H1 (cell line): ENCODE data around the gene GPC6. TPM values are rescaled to one million over a fixed set of nuclear protein-coding genes. Genes with fewer than 3 reads are reported as not detected.

Experiments
- CHD2 ChIP-seq: IDR thresholded peaks from 2 replicates; pipeline ENCODE4 v1.6.1; 2012; ENCODE audit warnings: low read length, improper control_type of control experiment
- SAP30 ChIP-seq: fragments of 300-600 bp; sonication (generic); IDR thresholded peaks from 2 replicates; pipeline ENCODE4 v1.7.1; 2012; ENCODE audit warnings: low read length, moderate library complexity, mild to moderate bottlenecking, inconsistent platforms; ENCODE audit not compliant: insufficient read depth, insufficient replicate concordance
- SRF ChIP-seq: IDR thresholded peaks from 2 replicates; pipeline ENCODE4 v1.6.1; 2011; ENCODE audit warnings: mild to moderate bottlenecking, low read depth, low read length, moderate library complexity
- TEAD4 ChIP-seq: IDR thresholded peaks from 2 replicates; pipeline ENCODE4 v1.6.1; 2012; ENCODE audit warnings: low read depth, low read length, inconsistent platforms, mixed read lengths
- polyA plus RNA-seq, 7 experiments: library from polyadenylated mRNA; depleted of rRNA in 3 of 7; stranded (reverse) in 5 of 7; unstranded in 2 of 7; fragments of >200 nt in 5 of 7; fragments of 200-250 nt in 2 of 7; gene quantifications; 1 replicate in 5 of 7; 2 replicates in 1 of 7; 4 replicates in 1 of 7; pipeline versions ENCODE4 v1.2.1 to v1.2.3, GENCODE V29; 2011 to 2013; ENCODE audit warnings: missing spikeins in 2 of 7, mixed read lengths in 2 of 7
- total RNA-seq: library from RNA; stranded (reverse); fragmentation: NEBNext Ultra II Directional; extraction: Animal tissue kit (Norgen Biotek cat#: 25700); gene quantifications from 2 replicates; pipeline ENCODE4 v1.2.1, GENCODE V29; 2021
- TF ChIP-seq, protein P1 (sequence below): fragments of 300-600 bp; sonication (generic); IDR thresholded peaks from 2 replicates; pipeline ENCODE4 v1.7.1; 2012; ENCODE audit warnings: low read length, moderate library complexity, mild to moderate bottlenecking, inconsistent platforms; ENCODE audit not compliant: insufficient replicate concordance

GPC6 gene
- total and polyA plus RNA-seq, 2 of the 8 experiments (the other 6 are each of a cell fraction or from before 2014, with no cell fraction given), result 5.4 to 12.0 TPM

DNA sequence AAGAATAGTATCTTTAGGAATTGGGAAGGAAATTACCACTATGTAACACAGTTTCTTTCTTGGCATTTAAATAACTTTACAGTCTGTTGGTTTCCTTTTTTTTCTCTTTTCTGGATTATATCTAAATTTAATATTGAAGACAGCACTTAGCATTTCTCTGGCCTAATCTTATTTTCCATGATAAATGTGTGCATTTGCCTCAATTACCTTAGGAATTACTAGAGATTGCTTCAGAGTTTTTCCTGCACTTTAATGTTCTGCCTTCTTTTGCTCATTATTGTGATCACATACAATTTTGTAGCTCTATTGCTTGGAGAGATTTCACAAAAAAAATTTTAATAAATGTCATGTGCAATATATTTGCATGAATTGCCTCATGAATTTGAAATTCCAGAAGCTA is 1227.7 kb downstream of the GPC6 start (continued):
- TF ChIP-seq, protein P1, sequence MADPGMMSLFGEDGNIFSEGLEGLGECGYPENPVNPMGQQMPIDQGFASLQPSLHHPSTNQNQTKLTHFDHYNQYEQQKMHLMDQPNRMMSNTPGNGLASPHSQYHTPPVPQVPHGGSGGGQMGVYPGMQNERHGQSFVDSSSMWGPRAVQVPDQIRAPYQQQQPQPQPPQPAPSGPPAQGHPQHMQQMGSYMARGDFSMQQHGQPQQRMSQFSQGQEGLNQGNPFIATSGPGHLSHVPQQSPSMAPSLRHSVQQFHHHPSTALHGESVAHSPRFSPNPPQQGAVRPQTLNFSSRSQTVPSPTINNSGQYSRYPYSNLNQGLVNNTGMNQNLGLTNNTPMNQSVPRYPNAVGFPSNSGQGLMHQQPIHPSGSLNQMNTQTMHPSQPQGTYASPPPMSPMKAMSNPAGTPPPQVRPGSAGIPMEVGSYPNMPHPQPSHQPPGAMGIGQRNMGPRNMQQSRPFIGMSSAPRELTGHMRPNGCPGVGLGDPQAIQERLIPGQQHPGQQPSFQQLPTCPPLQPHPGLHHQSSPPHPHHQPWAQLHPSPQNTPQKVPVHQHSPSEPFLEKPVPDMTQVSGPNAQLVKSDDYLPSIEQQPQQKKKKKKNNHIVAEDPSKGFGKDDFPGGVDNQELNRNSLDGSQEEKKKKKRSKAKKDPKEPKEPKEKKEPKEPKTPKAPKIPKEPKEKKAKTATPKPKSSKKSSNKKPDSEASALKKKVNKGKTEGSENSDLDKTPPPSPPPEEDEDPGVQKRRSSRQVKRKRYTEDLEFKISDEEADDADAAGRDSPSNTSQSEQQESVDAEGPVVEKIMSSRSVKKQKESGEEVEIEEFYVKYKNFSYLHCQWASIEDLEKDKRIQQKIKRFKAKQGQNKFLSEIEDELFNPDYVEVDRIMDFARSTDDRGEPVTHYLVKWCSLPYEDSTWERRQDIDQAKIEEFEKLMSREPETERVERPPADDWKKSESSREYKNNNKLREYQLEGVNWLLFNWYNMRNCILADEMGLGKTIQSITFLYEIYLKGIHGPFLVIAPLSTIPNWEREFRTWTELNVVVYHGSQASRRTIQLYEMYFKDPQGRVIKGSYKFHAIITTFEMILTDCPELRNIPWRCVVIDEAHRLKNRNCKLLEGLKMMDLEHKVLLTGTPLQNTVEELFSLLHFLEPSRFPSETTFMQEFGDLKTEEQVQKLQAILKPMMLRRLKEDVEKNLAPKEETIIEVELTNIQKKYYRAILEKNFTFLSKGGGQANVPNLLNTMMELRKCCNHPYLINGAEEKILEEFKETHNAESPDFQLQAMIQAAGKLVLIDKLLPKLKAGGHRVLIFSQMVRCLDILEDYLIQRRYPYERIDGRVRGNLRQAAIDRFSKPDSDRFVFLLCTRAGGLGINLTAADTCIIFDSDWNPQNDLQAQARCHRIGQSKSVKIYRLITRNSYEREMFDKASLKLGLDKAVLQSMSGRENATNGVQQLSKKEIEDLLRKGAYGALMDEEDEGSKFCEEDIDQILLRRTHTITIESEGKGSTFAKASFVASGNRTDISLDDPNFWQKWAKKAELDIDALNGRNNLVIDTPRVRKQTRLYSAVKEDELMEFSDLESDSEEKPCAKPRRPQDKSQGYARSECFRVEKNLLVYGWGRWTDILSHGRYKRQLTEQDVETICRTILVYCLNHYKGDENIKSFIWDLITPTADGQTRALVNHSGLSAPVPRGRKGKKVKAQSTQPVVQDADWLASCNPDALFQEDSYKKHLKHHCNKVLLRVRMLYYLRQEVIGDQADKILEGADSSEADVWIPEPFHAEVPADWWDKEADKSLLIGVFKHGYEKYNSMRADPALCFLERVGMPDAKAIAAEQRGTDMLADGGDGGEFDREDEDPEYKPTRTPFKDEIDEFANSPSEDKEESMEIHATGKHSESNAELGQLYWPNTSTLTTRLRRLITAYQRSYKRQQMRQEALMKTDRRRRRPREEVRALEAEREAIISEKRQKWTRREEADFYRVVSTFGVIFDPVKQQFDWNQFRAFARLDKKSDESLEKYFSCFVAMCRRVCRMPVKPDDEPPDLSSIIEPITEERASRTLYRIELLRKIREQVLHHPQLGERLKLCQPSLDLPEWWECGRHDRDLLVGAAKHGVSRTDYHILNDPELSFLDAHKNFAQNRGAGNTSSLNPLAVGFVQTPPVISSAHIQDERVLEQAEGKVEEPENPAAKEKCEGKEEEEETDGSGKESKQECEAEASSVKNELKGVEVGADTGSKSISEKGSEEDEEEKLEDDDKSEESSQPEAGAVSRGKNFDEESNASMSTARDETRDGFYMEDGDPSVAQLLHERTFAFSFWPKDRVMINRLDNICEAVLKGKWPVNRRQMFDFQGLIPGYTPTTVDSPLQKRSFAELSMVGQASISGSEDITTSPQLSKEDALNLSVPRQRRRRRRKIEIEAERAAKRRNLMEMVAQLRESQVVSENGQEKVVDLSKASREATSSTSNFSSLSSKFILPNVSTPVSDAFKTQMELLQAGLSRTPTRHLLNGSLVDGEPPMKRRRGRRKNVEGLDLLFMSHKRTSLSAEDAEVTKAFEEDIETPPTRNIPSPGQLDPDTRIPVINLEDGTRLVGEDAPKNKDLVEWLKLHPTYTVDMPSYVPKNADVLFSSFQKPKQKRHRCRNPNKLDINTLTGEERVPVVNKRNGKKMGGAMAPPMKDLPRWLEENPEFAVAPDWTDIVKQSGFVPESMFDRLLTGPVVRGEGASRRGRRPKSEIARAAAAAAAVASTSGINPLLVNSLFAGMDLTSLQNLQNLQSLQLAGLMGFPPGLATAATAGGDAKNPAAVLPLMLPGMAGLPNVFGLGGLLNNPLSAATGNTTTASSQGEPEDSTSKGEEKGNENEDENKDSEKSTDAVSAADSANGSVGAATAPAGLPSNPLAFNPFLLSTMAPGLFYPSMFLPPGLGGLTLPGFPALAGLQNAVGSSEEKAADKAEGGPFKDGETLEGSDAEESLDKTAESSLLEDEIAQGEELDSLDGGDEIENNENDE, result no peak
- TF ChIP-seq SAP30 (no peak), CHD2 (no peak), TEAD4 (no peak), SRF (no peak)
